Endothelial cell of umbilical vein (primary cell): ENCODE data around the gene MGAT5.

Experiments used
- CTCF ChIP-seq, 2 donors: IDR thresholded peaks; 1 replicate in 1 of 2; 2 replicates in 1 of 2; pipeline ENCODE4 v1.5.1; 2011; ENCODE audit warnings: low read length in 2 of 2, mild to moderate bottlenecking in 2 of 2, moderate library complexity in 2 of 2, control low read depth in 1 of 2, inconsistent platforms in 1 of 2, low read depth in 1 of 2; ENCODE audit not compliant: insufficient read depth in 1 of 2; ENCODE audit errors: extremely low read depth in 1 of 2
- JUN ChIP-seq: IDR thresholded peaks from 2 replicates; pipeline ENCODE4 v1.6.1; 2011; ENCODE audit warnings: borderline replicate concordance, low read depth; ENCODE audit not compliant: insufficient read length, insufficient read depth
- POLR2A ChIP-seq: IDR thresholded peaks from 2 replicates; pipeline ENCODE4 v1.6.1; 2012; ENCODE audit warnings: low read depth, mild to moderate bottlenecking, control low read depth, low read length
- POLR2AphosphoS5 ChIP-seq: IDR thresholded peaks from 2 replicates; pipeline ENCODE4 v1.6.1; 2012; ENCODE audit warnings: low read depth, mild to moderate bottlenecking, control low read depth, low read length, moderate library complexity; ENCODE audit not compliant: insufficient read depth

GRCh38 chr2:134433979-134434378 lies 180.1 kb downstream of the MGAT5 start:
- TF ChIP-seq POLR2AphosphoS5 (no peak), POLR2A (no peak), CTCF (IDR thresholded peaks at IDR 0.05; ENCODE audit: extremely low read depth in 1 of 2, insufficient read depth in 1 of 2, low read depth in 1 of 2, low read length in 2 of 2) (no peak), JUN (no peak)
